HG03095 (cell line): Measurements from ENCODE around the gene IGSF11.

Source experiments
- ATAC-seq: cut with Tn5 transposase; IDR thresholded peaks from one replicate; pipeline ENCODE4 v1.9.1; 2021; ENCODE audit warnings: moderate library complexity; ENCODE audit not compliant: unreplicated experiment

The IGSF11 gene

GRCh38 chr3:118886708-118887107 lies 147.9 kb downstream of the IGSF11 start:
- ATAC-seq = no peak

GRCh38 chr3:118884748-118885206 lies 149.9 kb downstream of the IGSF11 start:
- ATAC-seq = peak; percentile 67

- ATAC-seq = no peak
Observed at GRCh38 chr3:118882353-118882947, 152.2 kb downstream of the IGSF11 start.

DNA sequence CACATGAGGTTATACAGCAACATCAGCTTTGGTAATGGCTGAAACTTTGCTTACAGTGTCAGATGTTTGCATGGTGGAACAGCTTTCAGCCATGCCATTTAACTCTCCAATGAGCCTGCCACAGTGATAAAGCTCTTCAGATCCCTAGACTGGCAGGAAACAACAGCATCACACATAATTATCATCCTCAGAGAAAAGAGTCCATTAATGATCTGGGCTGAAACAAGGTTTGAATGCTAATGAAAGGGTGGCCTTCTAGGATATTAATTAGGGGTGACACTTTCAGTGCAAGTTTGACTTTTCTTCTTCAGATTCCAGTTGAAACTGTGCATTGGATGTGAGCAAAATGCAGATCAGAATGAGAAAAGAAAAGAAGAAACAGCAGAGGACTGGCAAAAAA lies 166.6 kb downstream of the IGSF11 start:
- no peak for ATAC-seq

DNA sequence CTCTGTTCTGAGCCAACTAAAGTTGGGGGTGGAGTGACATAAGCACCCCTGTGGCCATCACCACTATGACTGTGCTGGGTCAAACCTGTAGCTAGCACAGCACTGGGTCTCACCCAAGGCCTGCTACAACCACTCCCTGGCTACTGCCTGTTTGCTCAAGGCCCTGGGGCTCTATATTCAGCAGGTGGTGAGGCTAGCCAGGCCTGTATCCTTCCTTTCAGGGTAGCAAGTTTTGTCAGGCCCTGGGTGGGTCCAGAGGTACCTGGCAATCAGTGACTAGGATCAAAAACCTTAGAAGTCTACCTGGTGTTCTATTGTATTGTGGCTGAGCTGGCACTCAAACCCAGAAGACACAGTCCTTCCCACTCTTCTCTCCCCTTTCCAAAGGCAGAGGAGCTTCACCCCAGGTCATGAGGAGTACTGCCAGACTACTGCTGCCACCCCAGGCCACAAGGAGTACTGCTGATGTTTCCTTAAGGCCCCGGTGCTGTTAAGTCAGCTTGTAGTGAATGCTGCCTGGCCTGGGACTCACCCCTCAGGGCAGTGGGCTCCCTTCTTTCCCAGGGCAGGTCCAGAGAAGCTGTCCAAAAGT lies 170.8 kb downstream of the IGSF11 start:
- no peak for ATAC-seq

- ATAC-seq = no peak
Observed at GRCh38 chr3:118859950-118860349, 174.7 kb downstream of the IGSF11 start.

GRCh38 chr3:118851466-118852193 lies 183.0 kb downstream of the IGSF11 start:
- ATAC-seq = peak; percentile 69

- no peak for ATAC-seq
Observed at GRCh38 chr3:118850687-118851086, 184.0 kb downstream of the IGSF11 start.
